Endothelial cell (in vitro differentiated cells): ENCODE measurements around the gene UBR7. TPM values are rescaled to one million over a fixed set of nuclear protein-coding genes. Genes with fewer than 3 reads are reported as not detected.

Experiments
- DNase-seq: peaks from one replicate; pipeline ENCODE4 v3.0.0; 2021; ENCODE audit warnings: low spot score
- H3K27ac Mint-ChIP-seq: one replicate; pipeline ENCODE4 v1.8.0; 2021; ENCODE audit warnings: mixed read lengths, inconsistent platforms; ENCODE audit not compliant: unreplicated experiment
- H3K27me3 Mint-ChIP-seq: one replicate; pipeline ENCODE4 v1.8.0; 2021; ENCODE audit warnings: mild to moderate bottlenecking, moderate library complexity, mixed read lengths, inconsistent platforms; ENCODE audit not compliant: unreplicated experiment
- H3K36me3 Mint-ChIP-seq: one replicate; pipeline ENCODE4 v1.8.0; 2021; ENCODE audit warnings: mild to moderate bottlenecking, low read depth, mixed read lengths, inconsistent platforms; ENCODE audit not compliant: unreplicated experiment
- H3K4me1 Mint-ChIP-seq: one replicate; pipeline ENCODE4 v1.8.0; 2021; ENCODE audit warnings: mild to moderate bottlenecking, mixed read lengths, inconsistent platforms; ENCODE audit not compliant: unreplicated experiment
- H3K4me3 Mint-ChIP-seq: one replicate; pipeline ENCODE4 v1.8.0; 2021; ENCODE audit warnings: mild to moderate bottlenecking, mixed read lengths, inconsistent platforms; ENCODE audit not compliant: unreplicated experiment
- H3K9me3 Mint-ChIP-seq: one replicate; pipeline ENCODE4 v1.8.0; 2021; ENCODE audit warnings: mixed read lengths, inconsistent platforms; ENCODE audit not compliant: unreplicated experiment
- CTCF ChIP-seq: fragments of 200-600 bp; sonication (generic); IDR thresholded peaks from one replicate; pipeline ENCODE4 v1.5.0; 2021; ENCODE audit warnings: antibody characterized with exemption; ENCODE audit not compliant: unreplicated experiment
- total RNA-seq: library from RNA; stranded (reverse); fragmentation: NEBNext Ultra II Directional; extraction: Animal tissue kit (Norgen Biotek cat#: 25700); gene quantifications from one replicate; pipeline ENCODE4 v1.2.1, GENCODE V29; 2021; ENCODE audit not compliant: unreplicated experiment

The UBR7 gene
- total RNA-seq, 1 donor from 2014 or later: 35.8 TPM

- DNase-seq: no peak
- Mint-ChIP-seq H3K9me3 (no peaks in the 10 kb centered on the region), H3K4me1 (peaks cover 11% of the 10 kb centered on the region), H3K4me3 (no peak overlapping the region), H3K36me3 (peaks cover 3% of the 10 kb centered on the region), H3K27ac (no peak overlapping the region), H3K27me3 (peaks cover 2% of the 10 kb centered on the region)
- no peak for TF ChIP-seq CTCF
These were observed 6.5 kb upstream of the UBR7 start for GRCh38 chr14:93200553-93200952.

GRCh38 chr14:93201155-93201704 is 5.8 kb upstream of the UBR7 start:
- H3K36me3 Mint-ChIP-seq: peaks cover 3% of the 10 kb centered on the region
- H3K9me3 Mint-ChIP-seq: no peaks in the 10 kb centered on the region
- no peak for TF ChIP-seq CTCF
- peaks cover 2% of the 10 kb centered on the region for H3K27me3 Mint-ChIP-seq
- H3K4me1 Mint-ChIP-seq: peaks cover 16% of the 10 kb centered on the region
- DNase-seq: no peak
- H3K27ac Mint-ChIP-seq: no peak overlapping the region
- no peak overlapping the region for H3K4me3 Mint-ChIP-seq

GRCh38 chr14:93207468-93208308 is 632 bp downstream of the UBR7 start:
- H3K27ac Mint-ChIP-seq: peak overlapping the region; percentile 91
- peak; percentile 66 for DNase-seq

GRCh38 chr14:93212432-93212831 is 5.4 kb downstream of the UBR7 start:
- Mint-ChIP-seq H3K4me1 (peaks cover 4% of the 10 kb centered on the region), H3K4me3 (no peak overlapping the region), H3K27ac (no peak overlapping the region), H3K9me3 (no peaks in the 10 kb centered on the region), H3K36me3 (peaks cover 7% of the 10 kb centered on the region), H3K27me3 (no peaks in the 10 kb centered on the region)
- DNase-seq: no peak
- no peak for TF ChIP-seq CTCF

More at GRCh38 chr14:93207468-93208308, 632 bp downstream of the UBR7 start:
- Mint-ChIP-seq H3K9me3 (no peaks in the 10 kb centered on the region), H3K36me3 (peaks cover 3% of the 10 kb centered on the region), H3K4me1 (peaks cover 21% of the 10 kb centered on the region), H3K4me3 (peak overlapping the region; percentile 91), H3K27me3 (peaks cover 2% of the 10 kb centered on the region)
- no peak for TF ChIP-seq CTCF

GRCh38 chr14:93214598-93214997 is 7.5 kb downstream of the UBR7 start:
- TF ChIP-seq CTCF: no peak
- H3K4me3 Mint-ChIP-seq: no peak overlapping the region
- no peaks in the 10 kb centered on the region for H3K27me3 Mint-ChIP-seq
- peaks cover 11% of the 10 kb centered on the region for H3K36me3 Mint-ChIP-seq
- no peak overlapping the region for H3K27ac Mint-ChIP-seq
- H3K4me1 Mint-ChIP-seq: no peaks in the 10 kb centered on the region
- no peaks in the 10 kb centered on the region for H3K9me3 Mint-ChIP-seq
- no peak for DNase-seq
